WTC11 (cell line): ENCODE measurements around the gene ZFHX3. TPM values are rescaled to one million over a fixed set of nuclear protein-coding genes. Genes with fewer than 3 reads are reported as not detected.

ENCODE experiments used
- ATAC-seq: fragments of 200-7000 bp; cut with Tn5 transposase; 2 replicates; pipeline ENCODE4 v1.10.0; 2021; ENCODE audit warnings: mild to moderate bottlenecking, moderate library complexity
- CTCF ChIA-PET: fragments of 300-600 bp; sonication (Branson Sonifier 250); formaldehyde crosslinking; loops from one replicate; lab custom pipeline; 2021; ENCODE audit warnings: antibody characterized with exemption; lab: Charles Lee
- POLR2A ChIA-PET: fragments of 350-600 bp; sonication (Branson Sonifier 250); formaldehyde crosslinking; loops from one replicate; lab custom pipeline; 2021; ENCODE audit warnings: antibody characterized with exemption; lab: Charles Lee
- DNase-seq: peaks from one replicate; pipeline ENCODE4 v3.0.0; 2021; ENCODE audit warnings: low spot score
- H3K27ac Mint-ChIP-seq: 2 replicates; pipeline ENCODE4 v1.8.0; 2021; ENCODE audit warnings: mixed read lengths
- H3K27me3 Mint-ChIP-seq: 2 replicates; pipeline ENCODE4 v1.8.0; 2021; ENCODE audit warnings: low read depth, mild to moderate bottlenecking, moderate library complexity, mixed read lengths
- H3K36me3 Mint-ChIP-seq: 2 replicates; pipeline ENCODE4 v1.8.0; 2021; ENCODE audit warnings: mixed read lengths
- H3K4me1 Mint-ChIP-seq: 2 replicates; pipeline ENCODE4 v1.8.0; 2022; ENCODE audit warnings: mixed read lengths
- H3K4me3 Mint-ChIP-seq: 2 replicates; pipeline ENCODE4 v1.8.0; 2021; ENCODE audit warnings: mild to moderate bottlenecking, moderate library complexity, mixed read lengths
- H3K9me3 Mint-ChIP-seq: 2 replicates; pipeline ENCODE4 v1.8.0; 2021; ENCODE audit warnings: mixed read lengths
- ATF1 ChIP-seq: sonication (generic); formaldehyde crosslinking; IDR thresholded peaks from 2 replicates; pipeline ENCODE4 v1.8.1; 2023; ENCODE audit warnings: mild to moderate bottlenecking, moderate library complexity, missing genetic modification reagents
- ATF2 ChIP-seq: sonication (generic); formaldehyde crosslinking; IDR thresholded peaks from 2 replicates; pipeline ENCODE4 v1.8.1; 2022; ENCODE audit warnings: low read depth, missing genetic modification reagents, borderline replicate concordance
- CDX4 ChIP-seq: fragments of 250-450 bp; sonication (Bioruptor Pico); IDR thresholded peaks from 2 replicates; pipeline ENCODE4 v1.9.0; 2021; ENCODE audit warnings: moderate library complexity, mild to moderate bottlenecking, inconsistent platforms, borderline replicate concordance
- CREM ChIP-seq: sonication (generic); formaldehyde crosslinking; IDR thresholded peaks from 2 replicates; pipeline ENCODE4 v1.8.1; 2022; ENCODE audit warnings: mild to moderate bottlenecking, missing genetic modification reagents, moderate library complexity
- ELF4 ChIP-seq: sonication (generic); formaldehyde crosslinking; IDR thresholded peaks from 2 replicates; pipeline ENCODE4 v1.8.1; 2022; ENCODE audit warnings: low read depth, mild to moderate bottlenecking, moderate library complexity, missing genetic modification reagents
- EMX1 ChIP-seq: fragments of 250-450 bp; sonication (Bioruptor Pico); IDR thresholded peaks from 2 replicates; pipeline ENCODE4 v1.8.0; 2021; ENCODE audit warnings: mild to moderate bottlenecking
- FOXJ3 ChIP-seq: sonication (generic); formaldehyde crosslinking; IDR thresholded peaks from 2 replicates; pipeline ENCODE4 v1.9.0; 2021; ENCODE audit warnings: missing genetic modification reagents, mild to moderate bottlenecking, borderline replicate concordance
- FOXP4 ChIP-seq: sonication (generic); formaldehyde crosslinking; IDR thresholded peaks from 2 replicates; pipeline ENCODE4 v1.8.0; 2022; ENCODE audit warnings: mild to moderate bottlenecking, missing genetic modification reagents
- GTF2I ChIP-seq: fragments of 250-450 bp; sonication (Bioruptor Pico); conservative IDR thresholded peaks from 2 replicates; pipeline ENCODE4 v1.4.0; 2021; ENCODE audit warnings: mild to moderate bottlenecking
- HMGA2 ChIP-seq: fragments of 250-450 bp; sonication (Bioruptor Pico); IDR thresholded peaks from 2 replicates; pipeline ENCODE4 v1.4.0; 2021; ENCODE audit warnings: mild to moderate bottlenecking, moderate library complexity
- IRF2 ChIP-seq: sonication (generic); formaldehyde crosslinking; IDR thresholded peaks from 2 replicates; pipeline ENCODE4 v1.8.0; 2022; ENCODE audit warnings: low read depth, missing genetic modification reagents, borderline replicate concordance
- JAZF1 ChIP-seq: fragments of 250-450 bp; sonication (Bioruptor Pico); IDR thresholded peaks from 2 replicates; pipeline ENCODE4 v1.9.0; 2021; ENCODE audit warnings: moderate library complexity, mild to moderate bottlenecking, inconsistent platforms
- NR3C1 ChIP-seq: sonication (generic); formaldehyde crosslinking; conservative IDR thresholded peaks from 2 replicates; pipeline ENCODE4 v1.8.1; 2023; ENCODE audit warnings: low read depth, mild to moderate bottlenecking, missing genetic modification reagents
- SMAD3 ChIP-seq: sonication (generic); formaldehyde crosslinking; IDR thresholded peaks from 2 replicates; pipeline ENCODE4 v1.8.0; 2022; ENCODE audit warnings: missing genetic modification reagents, mild to moderate bottlenecking, borderline replicate concordance
- SOX15 ChIP-seq: fragments of 250-450 bp; sonication (Bioruptor Pico); IDR thresholded peaks from 2 replicates; pipeline ENCODE4 v1.9.0; 2021; ENCODE audit warnings: mild to moderate bottlenecking
- ZMAT4 ChIP-seq: fragments of 250-450 bp; sonication (Bioruptor Pico); IDR thresholded peaks from 2 replicates; pipeline ENCODE4 v1.9.0; 2021; ENCODE audit warnings: mild to moderate bottlenecking
- ZNF121 ChIP-seq: sonication (generic); formaldehyde crosslinking; IDR thresholded peaks from 2 replicates; pipeline ENCODE4 v1.8.0; 2023; ENCODE audit warnings: missing genetic modification reagents
- ZNF219 ChIP-seq: sonication (generic); formaldehyde crosslinking; IDR thresholded peaks from 2 replicates; pipeline ENCODE4 v1.8.0; 2023; ENCODE audit warnings: missing genetic modification reagents, mild to moderate bottlenecking, borderline replicate concordance
- ZNF232 ChIP-seq: sonication (generic); formaldehyde crosslinking; IDR thresholded peaks from 2 replicates; pipeline ENCODE4 v1.8.0; 2022; ENCODE audit warnings: mild to moderate bottlenecking, missing genetic modification reagents
- total RNA-seq: library from RNA; stranded (reverse); gene quantifications from 3 replicates; pipeline ENCODE4 v1.2.3, GENCODE V29; 2021
- TF ChIP-seq, protein P1 (sequence below): sonication (generic); formaldehyde crosslinking; IDR thresholded peaks from 2 replicates; pipeline ENCODE4 v1.8.0; 2022; ENCODE audit warnings: mild to moderate bottlenecking, missing genetic modification reagents
- TF ChIP-seq, protein P2 (sequence below): fragments of 250-450 bp; sonication (Bioruptor Pico); IDR thresholded peaks from 2 replicates; pipeline ENCODE4 v1.9.0; 2021; ENCODE audit warnings: mild to moderate bottlenecking
- TF ChIP-seq, protein P3 (sequence below): sonication (generic); formaldehyde crosslinking; IDR thresholded peaks from 2 replicates; pipeline ENCODE4 v1.8.1; 2022; ENCODE audit warnings: mild to moderate bottlenecking, moderate library complexity, missing genetic modification reagents
- TF ChIP-seq, protein P4 (sequence below): sonication (generic); formaldehyde crosslinking; IDR thresholded peaks from 2 replicates; pipeline ENCODE4 v1.8.0; 2022; ENCODE audit warnings: mild to moderate bottlenecking, missing genetic modification reagents
- TF ChIP-seq, protein P5 (sequence below): sonication (generic); formaldehyde crosslinking; IDR thresholded peaks from 2 replicates; pipeline ENCODE4 v1.8.1; 2023; ENCODE audit warnings: mild to moderate bottlenecking, moderate library complexity, missing genetic modification reagents

ZFHX3 gene
- total RNA-seq, 1 experiment from 2014 or later = 5.7 TPM

DNA sequence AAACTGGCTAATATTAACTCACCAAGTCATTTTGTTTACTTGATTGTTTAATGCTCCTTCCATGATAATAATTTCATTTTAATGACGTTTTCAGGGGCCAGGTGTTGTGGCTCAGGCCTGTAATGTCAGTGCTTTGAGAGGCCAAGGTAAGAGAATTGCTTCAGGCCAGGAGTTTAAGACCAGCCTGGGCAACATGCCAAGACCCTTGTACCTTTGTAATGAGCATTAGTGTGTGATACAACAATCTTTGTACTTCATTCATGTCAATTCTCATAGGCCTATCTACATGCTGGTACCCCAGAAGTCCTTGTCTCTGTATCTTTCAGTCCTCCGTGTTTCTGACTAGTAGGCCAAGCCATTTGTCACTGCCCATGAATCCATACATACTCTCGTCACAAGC is 296.9 kb downstream of the ZFHX3 start:
- Mint-ChIP-seq H3K4me1 (peaks cover 6% of the 10 kb centered on the region; the same call in 1 of the 2 replicates), H3K27ac (no peak overlapping the region), H3K27me3 (no peaks in the 10 kb centered on the region), H3K4me3 (no peak overlapping the region), H3K36me3 (peaks cover under 1% of the 10 kb centered on the region; the same call in 1 of the 2 replicates), H3K9me3 (peaks cover 3% of the 10 kb centered on the region)
- no peak for ATAC-seq
- TF ChIP-seq FOXJ3 (no peak), GTF2I (CRISPR knock-in tag) (no peak), CREM (CRISPR knock-in tag) (no peak), JAZF1 (CRISPR knock-in tag) (no peak), CDX4 (CRISPR knock-in tag) (no peak), ZMAT4 (no peak), SMAD3 (CRISPR knock-in tag) (no peak), ATF1 (CRISPR knock-in tag) (no peak)
- TF ChIP-seq, protein P1, sequence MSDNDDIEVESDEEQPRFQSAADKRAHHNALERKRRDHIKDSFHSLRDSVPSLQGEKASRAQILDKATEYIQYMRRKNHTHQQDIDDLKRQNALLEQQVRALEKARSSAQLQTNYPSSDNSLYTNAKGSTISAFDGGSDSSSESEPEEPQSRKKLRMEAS (CRISPR knock-in tag) = no peak
- TF ChIP-seq, protein P2, sequence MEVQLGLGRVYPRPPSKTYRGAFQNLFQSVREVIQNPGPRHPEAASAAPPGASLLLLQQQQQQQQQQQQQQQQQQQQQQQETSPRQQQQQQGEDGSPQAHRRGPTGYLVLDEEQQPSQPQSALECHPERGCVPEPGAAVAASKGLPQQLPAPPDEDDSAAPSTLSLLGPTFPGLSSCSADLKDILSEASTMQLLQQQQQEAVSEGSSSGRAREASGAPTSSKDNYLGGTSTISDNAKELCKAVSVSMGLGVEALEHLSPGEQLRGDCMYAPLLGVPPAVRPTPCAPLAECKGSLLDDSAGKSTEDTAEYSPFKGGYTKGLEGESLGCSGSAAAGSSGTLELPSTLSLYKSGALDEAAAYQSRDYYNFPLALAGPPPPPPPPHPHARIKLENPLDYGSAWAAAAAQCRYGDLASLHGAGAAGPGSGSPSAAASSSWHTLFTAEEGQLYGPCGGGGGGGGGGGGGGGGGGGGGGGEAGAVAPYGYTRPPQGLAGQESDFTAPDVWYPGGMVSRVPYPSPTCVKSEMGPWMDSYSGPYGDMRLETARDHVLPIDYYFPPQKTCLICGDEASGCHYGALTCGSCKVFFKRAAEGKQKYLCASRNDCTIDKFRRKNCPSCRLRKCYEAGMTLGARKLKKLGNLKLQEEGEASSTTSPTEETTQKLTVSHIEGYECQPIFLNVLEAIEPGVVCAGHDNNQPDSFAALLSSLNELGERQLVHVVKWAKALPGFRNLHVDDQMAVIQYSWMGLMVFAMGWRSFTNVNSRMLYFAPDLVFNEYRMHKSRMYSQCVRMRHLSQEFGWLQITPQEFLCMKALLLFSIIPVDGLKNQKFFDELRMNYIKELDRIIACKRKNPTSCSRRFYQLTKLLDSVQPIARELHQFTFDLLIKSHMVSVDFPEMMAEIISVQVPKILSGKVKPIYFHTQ (CRISPR knock-in tag) = no peak
- no peak for DNase-seq
- ChIA-PET CTCF (no interaction called here), POLR2A (no interaction called here)

- H3K4me1 Mint-ChIP-seq = 0 out of 2 replicates have a peak, but pooled peaks cover 3% of the 10 kb centered on the region
- TF ChIP-seq, protein P3, sequence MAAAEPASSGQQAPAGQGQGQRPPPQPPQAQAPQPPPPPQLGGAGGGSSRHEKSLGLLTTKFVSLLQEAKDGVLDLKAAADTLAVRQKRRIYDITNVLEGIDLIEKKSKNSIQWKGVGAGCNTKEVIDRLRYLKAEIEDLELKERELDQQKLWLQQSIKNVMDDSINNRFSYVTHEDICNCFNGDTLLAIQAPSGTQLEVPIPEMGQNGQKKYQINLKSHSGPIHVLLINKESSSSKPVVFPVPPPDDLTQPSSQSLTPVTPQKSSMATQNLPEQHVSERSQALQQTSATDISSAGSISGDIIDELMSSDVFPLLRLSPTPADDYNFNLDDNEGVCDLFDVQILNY (CRISPR knock-in tag) = no peak
- TF ChIP-seq CREM (CRISPR knock-in tag) (no peak), ATF1 (CRISPR knock-in tag) (no peak), FOXP4 (CRISPR knock-in tag) (no peak), SOX15 (CRISPR knock-in tag) (no peak), ELF4 (CRISPR knock-in tag) (no peak), ZNF232 (CRISPR knock-in tag) (no peak), ATF2 (no peak), NR3C1 (CRISPR knock-in tag) (no peak), ZNF121 (CRISPR knock-in tag) (no peak), ZNF219 (no peak), HMGA2 (CRISPR knock-in tag) (no peak), EMX1 (CRISPR knock-in tag) (no peak), IRF2 (CRISPR knock-in tag) (no peak)
- TF ChIP-seq, protein P4, sequence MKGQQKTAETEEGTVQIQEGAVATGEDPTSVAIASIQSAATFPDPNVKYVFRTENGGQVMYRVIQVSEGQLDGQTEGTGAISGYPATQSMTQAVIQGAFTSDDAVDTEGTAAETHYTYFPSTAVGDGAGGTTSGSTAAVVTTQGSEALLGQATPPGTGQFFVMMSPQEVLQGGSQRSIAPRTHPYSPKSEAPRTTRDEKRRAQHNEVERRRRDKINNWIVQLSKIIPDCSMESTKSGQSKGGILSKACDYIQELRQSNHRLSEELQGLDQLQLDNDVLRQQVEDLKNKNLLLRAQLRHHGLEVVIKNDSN (CRISPR knock-in tag) = no peak
- TF ChIP-seq, protein P5, sequence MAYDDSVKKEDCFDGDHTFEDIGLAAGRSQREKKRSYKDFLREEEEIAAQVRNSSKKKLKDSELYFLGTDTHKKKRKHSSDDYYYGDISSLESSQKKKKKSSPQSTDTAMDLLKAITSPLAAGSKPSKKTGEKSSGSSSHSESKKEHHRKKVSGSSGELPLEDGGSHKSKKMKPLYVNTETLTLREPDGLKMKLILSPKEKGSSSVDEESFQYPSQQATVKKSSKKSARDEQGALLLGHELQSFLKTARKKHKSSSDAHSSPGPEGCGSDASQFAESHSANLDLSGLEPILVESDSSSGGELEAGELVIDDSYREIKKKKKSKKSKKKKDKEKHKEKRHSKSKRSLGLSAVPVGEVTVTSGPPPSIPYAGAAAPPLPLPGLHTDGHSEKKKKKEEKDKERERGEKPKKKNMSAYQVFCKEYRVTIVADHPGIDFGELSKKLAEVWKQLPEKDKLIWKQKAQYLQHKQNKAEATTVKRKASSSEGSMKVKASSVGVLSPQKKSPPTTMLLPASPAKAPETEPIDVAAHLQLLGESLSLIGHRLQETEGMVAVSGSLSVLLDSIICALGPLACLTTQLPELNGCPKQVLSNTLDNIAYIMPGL (CRISPR knock-in tag) = no peak
- TF ChIP-seq, all 79 proteins: peak for 0
- no peaks in the 10 kb centered on the region for H3K36me3 Mint-ChIP-seq
- H3K27me3 Mint-ChIP-seq = no peaks in the 10 kb centered on the region
- ATAC-seq (no peak), DNase-seq (no peak)
- POLR2A ChIA-PET = no interaction called here
- no peak overlapping the region for H3K4me3 Mint-ChIP-seq
- no peak overlapping the region for H3K27ac Mint-ChIP-seq
- no peaks in the 10 kb centered on the region for H3K9me3 Mint-ChIP-seq
- CTCF ChIA-PET = no interaction called here
Observed at GRCh38 chr16:72749091-72749490, 298.8 kb downstream of the ZFHX3 start.
